ELR (cell line): ENCODE data around the gene ZNF280C.
"Not testable (repeated sequence)": the region's sequence is repeated elsewhere in the genome, so short reads cannot be mapped to it uniquely, and the experiment has no call there.

Experiments
- DNase-seq: peaks from one replicate; pipeline ENCODE4 v3.0.0-alpha.2; 2015; ENCODE audit warnings: low read depth

The ZNF280C gene

DNA sequence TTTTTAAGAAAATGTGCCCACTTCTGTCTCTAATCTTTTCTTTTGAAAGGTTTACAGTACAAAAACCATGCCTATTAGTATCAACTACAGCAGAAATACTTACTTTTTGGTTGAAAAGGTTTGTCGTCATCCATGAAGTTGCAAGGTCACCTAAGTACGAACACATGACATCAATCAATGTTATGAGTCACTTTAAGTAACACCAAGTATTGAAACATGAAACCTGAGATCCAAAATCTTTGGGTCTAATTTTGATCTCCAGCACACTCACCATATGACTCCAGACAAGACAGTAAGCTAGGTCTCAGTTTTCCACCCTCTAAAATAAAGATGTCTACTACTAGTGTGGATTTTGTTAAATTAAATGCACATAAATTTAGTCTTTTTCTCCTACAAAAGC lies 8.4 kb downstream of the ZNF280C start:
- no peak for DNase-seq

DNA sequence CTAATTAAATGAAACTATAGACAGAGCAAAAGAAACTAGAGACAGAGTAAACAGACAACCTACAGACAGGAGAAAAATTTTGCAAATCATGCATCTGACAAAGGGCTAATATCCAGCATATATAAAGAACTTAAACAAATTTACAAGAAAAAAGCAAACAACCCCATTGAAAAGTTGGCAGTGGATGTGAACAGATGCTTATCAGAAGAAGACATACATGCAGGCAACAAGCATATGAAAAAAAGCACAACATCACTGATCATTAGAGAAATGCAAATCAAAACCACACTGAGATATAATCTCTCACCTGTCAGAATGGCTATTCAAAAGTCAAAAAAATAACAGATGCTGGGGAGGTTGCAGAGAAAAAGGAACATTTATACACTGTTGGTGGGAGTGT lies 14.8 kb downstream of the ZNF280C start:
- DNase-seq, result no peak

- DNase-seq, result no peak
Observed at GRCh38 chrX:130251671-130252070, 17.0 kb downstream of the ZNF280C start.

DNA sequence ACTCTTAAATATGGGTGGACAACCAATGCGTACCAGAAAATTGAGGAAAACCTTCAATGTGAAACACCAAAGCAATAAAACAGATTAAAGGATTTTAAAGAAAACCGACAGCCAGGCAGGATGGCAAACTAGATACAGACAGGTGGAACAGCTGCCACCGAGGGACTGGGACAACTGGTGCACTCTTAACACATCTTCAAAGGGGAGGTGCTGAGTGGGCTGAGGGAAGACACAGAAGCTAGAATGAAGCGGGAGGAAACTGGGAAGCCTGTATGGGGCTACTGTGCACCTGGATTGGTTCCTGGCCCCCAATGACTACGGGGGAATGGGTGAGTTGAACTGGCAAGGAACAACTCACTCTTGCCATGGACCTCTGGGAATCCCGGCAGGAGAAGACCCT lies 20.7 kb downstream of the ZNF280C start:
- DNase-seq, result no peak

- no peak for DNase-seq
Observed at GRCh38 chrX:130246084-130246483, 22.6 kb downstream of the ZNF280C start.

DNA sequence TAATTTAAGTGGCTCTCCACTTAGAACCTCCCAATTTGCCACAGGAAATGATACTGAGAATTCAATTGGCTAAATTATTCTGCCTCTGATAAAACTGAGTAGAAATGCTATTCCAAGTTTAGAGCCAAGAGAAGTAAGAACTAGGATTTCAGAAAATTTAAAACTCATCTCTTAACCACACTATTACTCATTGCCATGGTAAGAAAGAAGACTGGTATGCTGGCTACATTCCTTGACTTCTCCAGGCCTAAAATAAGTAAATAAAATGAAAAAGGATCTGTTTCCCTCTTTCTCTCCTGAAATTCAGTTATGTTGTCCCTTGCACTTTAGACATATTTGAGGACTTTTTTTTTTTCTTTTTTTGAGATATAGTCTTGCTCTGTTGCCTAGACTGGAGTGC lies 23.3 kb downstream of the ZNF280C start:
- peak; percentile 53 for DNase-seq

DNA sequence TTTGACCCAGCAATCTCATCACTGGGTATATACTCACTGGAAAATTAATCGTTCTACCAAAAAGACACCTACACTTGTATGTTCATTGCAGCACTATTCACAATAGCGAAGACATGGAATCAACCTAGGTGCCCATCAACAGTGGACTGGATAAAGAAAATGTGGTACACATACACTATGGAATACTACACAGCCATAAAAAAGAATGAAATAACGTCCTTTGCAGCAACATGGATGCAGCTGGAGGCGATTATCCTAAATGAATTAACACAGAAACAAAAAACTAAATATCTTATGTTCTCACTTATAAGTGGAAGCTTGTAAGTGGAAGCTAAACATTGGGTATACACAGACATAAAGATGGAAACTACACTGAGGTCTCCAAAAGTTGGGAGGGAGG lies 37.5 kb downstream of the ZNF280C start:
- DNase-seq, result not testable (repeated sequence)

DNA sequence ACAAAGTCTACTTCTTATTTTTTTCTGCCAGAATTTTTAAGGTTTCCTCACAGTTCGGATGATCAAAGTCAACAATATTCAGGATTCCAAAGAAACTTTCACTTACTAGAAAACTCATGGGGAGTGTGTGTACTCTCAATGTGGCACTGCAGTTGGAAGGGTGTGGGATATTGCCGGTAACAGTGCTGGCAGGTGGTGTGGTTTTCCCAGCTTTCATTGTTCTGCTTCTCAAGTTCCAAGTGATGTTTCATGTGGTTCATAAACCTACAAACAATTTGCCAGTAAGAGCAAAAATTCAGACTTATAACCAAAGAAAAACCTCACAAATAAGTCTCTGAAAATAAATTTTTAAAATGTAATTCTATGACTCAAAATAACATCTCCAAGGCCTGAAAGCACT lies 39.8 kb downstream of the ZNF280C start:
- DNase-seq, result no peak

DNA sequence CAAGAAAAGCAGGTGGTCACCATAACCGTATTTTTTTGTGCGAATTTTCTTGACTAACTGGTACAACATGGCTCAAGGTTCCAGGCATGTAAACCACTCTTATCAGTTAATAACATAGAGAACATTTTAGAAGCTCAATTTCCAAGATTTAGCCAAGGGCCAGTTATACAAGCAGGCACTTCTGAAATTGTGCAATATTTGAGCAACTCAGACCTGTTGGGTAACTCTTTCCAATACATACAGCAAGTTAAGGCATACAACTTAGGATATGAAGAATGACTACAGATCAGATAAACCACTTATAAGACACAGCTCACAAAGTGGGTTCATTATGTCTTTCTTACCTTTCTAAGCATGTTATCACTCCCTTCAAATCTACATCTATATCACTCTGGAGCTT lies 43.9 kb downstream of the ZNF280C start:
- DNase-seq, result no peak

DNA sequence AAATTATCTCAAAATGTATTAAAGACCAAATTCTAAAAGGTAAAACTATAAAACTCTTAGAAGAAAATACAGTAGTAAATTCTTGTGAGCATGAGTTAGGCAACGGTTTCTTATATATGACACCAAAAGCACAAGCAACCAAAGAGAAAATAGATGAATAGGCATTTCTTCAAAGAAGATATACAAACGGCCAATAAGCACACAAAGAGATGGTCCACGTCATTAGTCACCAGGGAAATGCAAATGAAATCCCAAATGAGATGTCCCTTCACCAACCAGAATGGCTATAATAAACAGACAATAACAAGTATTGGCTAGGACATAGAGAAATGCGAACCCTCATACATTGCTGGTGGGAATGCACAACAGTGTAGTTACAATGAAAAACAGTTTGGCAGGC lies 52.4 kb downstream of the ZNF280C start:
- no peak for DNase-seq

GRCh38 chrX:130213376-130213775 lies 55.3 kb downstream of the ZNF280C start:
- no peak for DNase-seq

GRCh38 chrX:130212371-130212770 lies 56.3 kb downstream of the ZNF280C start:
- DNase-seq, result no peak

DNA sequence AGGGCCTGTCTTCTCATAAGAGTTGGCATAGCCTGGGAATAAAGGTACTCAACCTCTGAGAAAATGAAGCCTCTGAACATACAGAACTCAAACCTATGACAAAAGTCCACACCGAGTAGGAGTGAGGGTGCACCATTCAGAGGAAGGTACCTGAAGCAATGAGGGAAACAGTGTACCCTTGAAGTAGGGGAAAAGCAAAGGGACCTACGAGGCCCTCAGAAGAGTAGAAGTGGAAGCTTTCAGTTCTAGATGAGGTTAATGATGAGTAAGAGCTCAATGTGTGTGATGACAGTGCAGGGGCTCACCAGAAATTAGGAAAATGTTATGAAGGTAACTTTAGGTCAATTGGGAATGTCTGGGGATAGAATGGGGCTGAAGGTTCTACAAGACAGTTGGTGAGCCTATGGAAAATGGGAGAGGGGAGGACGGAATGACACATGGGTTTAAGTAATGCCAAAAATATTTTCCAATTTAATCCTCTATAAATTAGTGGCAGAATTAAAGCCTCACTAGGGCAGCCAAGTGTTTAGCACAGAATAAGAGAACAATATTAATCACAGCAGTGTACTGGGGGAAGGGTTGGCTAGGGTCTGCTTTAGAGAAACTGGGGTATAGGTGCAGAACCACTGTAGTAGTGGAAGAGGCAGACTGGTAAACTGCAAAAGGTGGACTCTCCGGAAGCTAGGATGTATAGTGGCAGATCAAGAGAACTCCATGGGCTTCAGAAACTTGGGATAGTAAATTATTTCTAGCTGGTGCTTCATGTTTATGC lies 57.1 kb downstream of the ZNF280C start:
- no peak for DNase-seq

DNA sequence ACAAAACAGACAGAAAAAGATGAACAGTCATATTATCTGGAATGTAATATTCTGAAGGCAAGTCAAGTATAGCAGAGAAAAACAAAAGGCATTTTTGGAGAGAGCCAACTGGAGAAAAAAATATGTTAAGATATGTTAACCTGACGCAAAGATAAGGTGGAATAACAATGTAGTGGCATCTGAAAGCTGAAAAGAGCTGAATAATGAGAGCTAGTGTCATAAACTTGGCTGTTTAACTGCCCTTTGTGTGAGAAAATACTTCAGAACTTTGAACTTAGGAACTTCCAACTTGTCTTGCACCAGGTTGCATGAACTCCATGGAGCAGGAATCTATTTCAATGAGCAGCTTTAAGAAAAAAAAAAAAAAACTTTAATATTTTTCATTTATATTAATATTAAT lies 64.1 kb downstream of the ZNF280C start:
- no peak for DNase-seq

- no peak for DNase-seq
Observed at GRCh38 chrX:130197464-130197863, 71.2 kb downstream of the ZNF280C start.

- DNase-seq, result no peak
Observed at GRCh38 chrX:130196466-130196865, 72.2 kb downstream of the ZNF280C start.

GRCh38 chrX:130190801-130191200 lies 77.9 kb downstream of the ZNF280C start:
- no peak for DNase-seq

DNA sequence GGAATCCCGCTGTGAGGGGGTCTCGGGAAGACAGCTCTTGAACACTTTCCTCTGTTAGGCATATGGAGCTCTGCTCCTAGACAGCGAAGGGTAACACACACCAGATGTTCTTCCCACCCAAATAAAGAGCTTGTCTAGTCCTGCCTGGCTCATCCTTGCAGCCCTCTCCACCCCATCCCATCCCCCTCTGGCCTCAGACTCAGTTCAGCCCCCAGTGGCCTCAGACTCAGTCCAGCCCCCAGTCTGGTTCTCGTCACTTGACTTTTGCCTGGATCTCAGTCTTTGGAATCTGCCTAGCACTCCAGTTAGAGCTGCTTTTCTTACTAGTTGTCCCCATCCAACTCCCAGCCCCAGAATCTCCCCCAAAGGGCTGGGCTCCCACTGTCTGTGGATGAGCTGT lies 82.0 kb downstream of the ZNF280C start:
- no peak for DNase-seq

- DNase-seq, result no peak
Observed at GRCh38 chrX:130184857-130185256, 83.8 kb downstream of the ZNF280C start.

- DNase-seq, result no peak
Observed at GRCh38 chrX:130184168-130184567, 84.5 kb downstream of the ZNF280C start.

DNA sequence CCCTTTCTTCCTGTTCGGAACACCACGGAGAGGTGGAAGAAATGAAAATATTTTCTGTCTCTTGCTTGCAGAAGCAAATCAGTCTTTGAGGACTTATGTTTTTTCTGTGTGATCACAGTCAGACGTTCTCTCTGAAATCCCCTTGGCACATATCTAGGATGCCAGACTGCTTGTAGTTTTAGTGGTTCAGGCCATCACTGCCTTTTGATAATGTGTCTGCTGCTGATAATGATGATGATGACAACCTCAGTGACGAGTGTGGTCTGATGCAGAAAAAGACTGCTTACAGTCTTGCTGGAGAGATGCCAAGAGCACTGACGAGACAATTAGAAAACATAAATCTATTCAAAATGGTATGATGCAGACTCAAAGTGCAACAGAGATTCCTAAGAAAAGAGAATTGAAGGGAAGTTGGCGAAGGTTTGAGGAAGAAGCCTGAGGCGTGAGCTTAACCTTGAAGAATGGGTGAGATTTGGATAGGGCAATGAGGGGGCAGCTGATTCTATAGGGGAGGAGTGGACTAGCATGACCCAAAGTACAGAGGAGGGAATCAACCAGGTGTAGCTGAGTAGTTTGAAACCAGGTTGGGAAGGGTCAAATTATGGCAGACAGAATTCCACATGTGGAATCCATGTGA lies 89.0 kb downstream of the ZNF280C start:
- no peak for DNase-seq

- DNase-seq, result no peak
Observed at GRCh38 chrX:130179170-130179569, 89.5 kb downstream of the ZNF280C start.

- no peak for DNase-seq
Observed at GRCh38 chrX:130176942-130177341, 91.8 kb downstream of the ZNF280C start.

DNA sequence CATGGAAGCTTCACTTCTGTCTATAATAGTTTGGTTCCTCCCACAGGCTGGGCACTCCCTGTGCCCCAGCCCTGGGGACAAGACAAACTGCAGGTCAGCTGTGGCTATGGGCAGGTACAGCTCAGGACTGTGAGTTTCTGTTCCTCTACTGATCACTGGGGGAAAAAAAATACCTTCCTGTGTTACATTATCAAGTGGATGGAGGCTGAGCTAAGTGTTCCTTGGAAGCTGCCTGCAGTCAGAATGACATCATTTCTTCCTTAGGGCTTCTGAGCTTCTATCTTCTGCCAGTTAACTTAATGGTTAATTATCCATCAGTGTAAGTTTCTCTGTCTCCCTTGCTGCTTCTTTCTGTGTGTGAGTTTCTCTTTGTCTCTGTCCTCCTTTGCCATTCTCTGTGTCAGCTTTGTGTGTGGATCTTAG lies 92.3 kb downstream of the ZNF280C start:
- peak; percentile 12 for DNase-seq
